Astrocyte (in vitro differentiated cells and primary cell): Measurements from ENCODE around the gene S100A11.

ENCODE experiments used
- EZH2 ChIP-seq: IDR thresholded peaks from 2 replicates; pipeline ENCODE4 v1.6.1; 2012; ENCODE audit warnings: mild to moderate bottlenecking, low read length, inconsistent platforms; ENCODE audit not compliant: insufficient read depth
- TF ChIP-seq, protein P1 (sequence below): IDR thresholded peaks from 2 replicates; pipeline ENCODE4 v1.5.1; 2011; ENCODE audit warnings: low read depth, mild to moderate bottlenecking, inconsistent platforms, low read length, moderate library complexity; ENCODE audit not compliant: insufficient read depth

DNA sequence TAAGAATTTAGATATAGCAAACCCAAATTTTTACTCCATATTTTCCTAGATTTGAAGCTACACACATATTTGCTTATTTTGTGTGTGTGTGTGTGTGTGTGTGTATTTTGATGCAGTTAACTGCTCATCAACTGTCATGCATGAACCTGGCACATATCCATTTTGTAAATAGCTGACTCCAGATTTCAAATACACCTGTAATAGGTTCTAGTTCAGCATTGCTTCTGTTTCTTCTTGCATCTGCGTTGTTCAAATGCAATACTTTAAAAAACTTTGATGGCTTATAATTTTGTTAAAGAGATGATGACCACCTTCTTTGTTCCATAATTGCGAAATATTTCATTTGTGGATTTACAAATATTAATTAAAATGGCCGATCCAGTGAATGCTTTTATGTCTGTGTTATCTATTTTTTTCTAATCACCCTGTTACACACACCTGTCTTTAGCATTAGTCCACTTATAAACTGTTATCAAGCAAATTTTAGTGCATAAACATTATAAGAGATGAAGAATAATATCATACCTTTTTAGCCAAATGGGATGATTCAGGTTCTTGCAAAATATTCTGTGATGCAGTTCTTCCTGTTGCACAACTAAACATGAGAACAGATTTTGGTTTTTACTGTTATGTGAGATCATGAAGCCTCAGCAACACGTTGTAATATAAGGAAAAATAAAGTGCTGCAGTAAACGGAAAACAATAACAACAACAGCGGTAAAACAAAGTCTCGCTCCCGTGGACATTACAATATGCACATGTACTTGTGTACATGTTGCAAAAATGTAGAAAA, 12.7 kb upstream of the S100A11 start:
- TF ChIP-seq, protein P1, sequence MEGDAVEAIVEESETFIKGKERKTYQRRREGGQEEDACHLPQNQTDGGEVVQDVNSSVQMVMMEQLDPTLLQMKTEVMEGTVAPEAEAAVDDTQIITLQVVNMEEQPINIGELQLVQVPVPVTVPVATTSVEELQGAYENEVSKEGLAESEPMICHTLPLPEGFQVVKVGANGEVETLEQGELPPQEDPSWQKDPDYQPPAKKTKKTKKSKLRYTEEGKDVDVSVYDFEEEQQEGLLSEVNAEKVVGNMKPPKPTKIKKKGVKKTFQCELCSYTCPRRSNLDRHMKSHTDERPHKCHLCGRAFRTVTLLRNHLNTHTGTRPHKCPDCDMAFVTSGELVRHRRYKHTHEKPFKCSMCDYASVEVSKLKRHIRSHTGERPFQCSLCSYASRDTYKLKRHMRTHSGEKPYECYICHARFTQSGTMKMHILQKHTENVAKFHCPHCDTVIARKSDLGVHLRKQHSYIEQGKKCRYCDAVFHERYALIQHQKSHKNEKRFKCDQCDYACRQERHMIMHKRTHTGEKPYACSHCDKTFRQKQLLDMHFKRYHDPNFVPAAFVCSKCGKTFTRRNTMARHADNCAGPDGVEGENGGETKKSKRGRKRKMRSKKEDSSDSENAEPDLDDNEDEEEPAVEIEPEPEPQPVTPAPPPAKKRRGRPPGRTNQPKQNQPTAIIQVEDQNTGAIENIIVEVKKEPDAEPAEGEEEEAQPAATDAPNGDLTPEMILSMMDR = no peak
- TF ChIP-seq EZH2 = no peak
